Placental pericyte (primary cell): ENCODE measurements around the gene ACP5. TPM values are rescaled to one million over a fixed set of nuclear protein-coding genes. Genes with fewer than 3 reads are reported as not detected.

Source experiments
- total RNA-seq: library from RNA; depleted of rRNA; stranded (reverse); fragments of >200 nt; gene quantifications from 2 replicates; pipeline ENCODE4 v1.2.3, GENCODE V29; 2012

The ACP5 gene
- total RNA-seq = 10.3 and 12.7 TPM in 2 replicates

GRCh38 chr19:11577451-11578257 is at the start of gene ACP5:
Gene ACP5 (minus strand): TSS chr19:11577645. CDS start chr19:11577317, 328 bp downstream.

GRCh38 chr19:11597202-11598102 is 20.0 kb upstream of the ACP5 start, which contains the start of gene ZNF627:
Gene ZNF627 (plus strand): TSS chr19:11597483. CDS start chr19:11597628, 145 bp downstream.

GRCh38 chr19:11558881-11559828 is 18.3 kb downstream of the ACP5 start, which contains the start of gene ELOF1:
Gene ELOF1 (minus strand): TSS chr19:11559230. CDS start chr19:11554347, 4,883 bp downstream.

GRCh38 chr19:11538232-11539036 is 39.0 kb downstream of the ACP5 start, which contains the start of gene CNN1:
Gene CNN1 (plus strand): TSS chr19:11538851. CDS start chr19:11538928, 77 bp downstream.

GRCh38 chr19:11528551-11529341 is 48.7 kb downstream of the ACP5 start, which contains the start of gene ECSIT:
Gene ECSIT (minus strand): TSS chr19:11529134. CDS start chr19:11519170, 9,964 bp downstream.

Other genes starting within 250 kb of the ACP5 start
- 8.6 and 26.9 TPM in 2 replicates for gene RAB3D, start 238.0 kb downstream of the ACP5 start, total RNA-seq
- gene TMEM205, start 231.4 kb downstream of the ACP5 start, total RNA-seq = 54.3 and 189 TPM in 2 replicates
- 4.7 and 12.5 TPM in 2 replicates for gene CCDC159, start 231.1 kb downstream of the ACP5 start, total RNA-seq
- 17.8 and 21.7 TPM in 2 replicates for gene PLPPR2, start 222.2 kb downstream of the ACP5 start, total RNA-seq
- 0.72 and 1.1 TPM in 2 replicates for gene SWSAP1, start 203.0 kb downstream of the ACP5 start, total RNA-seq
- 5.9 and 19.5 TPM in 2 replicates for gene EPOR, start 193.3 kb downstream of the ACP5 start, total RNA-seq
- 1.4 and 2.4 TPM in 2 replicates for gene RGL3, start 158.3 kb downstream of the ACP5 start, total RNA-seq
- gene ODAD3, start 142.5 kb downstream of the ACP5 start, total RNA-seq = 0.14 TPM in 1 of 2 replicates, not detected in the other
- 163 and 165 TPM in 2 replicates for gene PRKCSH, start 142.0 kb downstream of the ACP5 start, total RNA-seq
- gene ELAVL3, start 96.6 kb downstream of the ACP5 start, total RNA-seq = under 0.01 TPM in 1 of 2 replicates, not detected in the other
- 6.6 and 7.0 TPM in 2 replicates for gene ZNF653, start 71.8 kb downstream of the ACP5 start, total RNA-seq
- 30.4 and 38.1 TPM in 2 replicates for gene ECSIT, start 48.5 kb downstream of the ACP5 start, total RNA-seq
- 13.8 and 26.8 TPM in 2 replicates for gene CNN1, start 38.8 kb downstream of the ACP5 start, total RNA-seq
- 56.1 and 56.7 TPM in 2 replicates for gene ELOF1, start 18.4 kb downstream of the ACP5 start, total RNA-seq
- gene ZNF627, start 19.8 kb upstream of the ACP5 start, total RNA-seq = 14.7 and 15.2 TPM in 2 replicates
- 2.0 and 5.2 TPM in 2 replicates for gene ZNF823, start 161.3 kb upstream of the ACP5 start, total RNA-seq
- 3.7 and 8.0 TPM in 2 replicates for gene ZNF441, start 189.4 kb upstream of the ACP5 start, total RNA-seq
- 0.22 and 1.6 TPM in 2 replicates for gene ZNF491, start 220.9 kb upstream of the ACP5 start, total RNA-seq
- 8.3 and 14.0 TPM in 2 replicates for gene ZNF440, start 236.6 kb upstream of the ACP5 start, total RNA-seq